GM19438 (cell line): ENCODE measurements around the gene TFE3.
A peak's percentile ranks its signal among the peaks of the same experiment; 100 is the strongest.

Experiments used
- ATAC-seq: cut with Tn5 transposase; IDR thresholded peaks from one replicate; pipeline ENCODE4 v1.9.1; 2021; ENCODE audit warnings: low read depth; ENCODE audit not compliant: unreplicated experiment

Gene TFE3

GRCh38 chrX:49043220-49043986, at the start of gene TFE3:
TFE3 (minus strand) TSS chrX:49043357; CDS start chrX:49043226, 131 bp downstream.
- ATAC-seq, result peak; percentile 82

GRCh38 chrX:49089553-49089952, 46.4 kb upstream of the TFE3 start:
- ATAC-seq, result no peak

GRCh38 chrX:49082271-49082871, 39.2 kb upstream of the TFE3 start:
- no peak for ATAC-seq

GRCh38 chrX:49079489-49080428, 36.6 kb upstream of the TFE3 start, which contains the start of gene WDR45:
WDR45 (minus strand) TSS chrX:49079887; CDS start chrX:49078095, 1,792 bp downstream.
- ATAC-seq, result peak; percentile 67

- ATAC-seq, result no peak
These were observed 34.8 kb upstream of the TFE3 start for GRCh38 chrX:49077941-49078340.

GRCh38 chrX:49075347-49075746, 32.2 kb upstream of the TFE3 start:
- ATAC-seq, result no peak

GRCh38 chrX:49073601-49074575, 30.7 kb upstream of the TFE3 start, which contains the start of gene PRAF2:
PRAF2 (minus strand) TSS chrX:49074002; CDS start chrX:49073987, 15 bp downstream.
- peak; percentile 83 for ATAC-seq

GRCh38 chrX:49072712-49073095, 29.5 kb upstream of the TFE3 start:
- no peak for ATAC-seq

GRCh38 chrX:49071877-49072711, 28.9 kb upstream of the TFE3 start:
- no peak for ATAC-seq

- no peak for ATAC-seq
These were observed 27.8 kb upstream of the TFE3 start for GRCh38 chrX:49070988-49071387.

GRCh38 chrX:49069038-49069437, 25.9 kb upstream of the TFE3 start:
- no peak for ATAC-seq

- ATAC-seq, result no peak
These were observed 24.3 kb upstream of the TFE3 start for GRCh38 chrX:49067285-49068120.

- no peak for ATAC-seq
These were observed 23.5 kb upstream of the TFE3 start for GRCh38 chrX:49066690-49067089.

GRCh38 chrX:49066278-49066677, 23.1 kb upstream of the TFE3 start:
- no peak for ATAC-seq

GRCh38 chrX:49064735-49065134, 21.6 kb upstream of the TFE3 start:
- no peak for ATAC-seq

GRCh38 chrX:49064303-49064702, 21.1 kb upstream of the TFE3 start:
- no peak for ATAC-seq

- ATAC-seq, result no peak
These were observed 20.6 kb upstream of the TFE3 start for GRCh38 chrX:49063715-49064114.

- ATAC-seq, result no peak
These were observed 18.8 kb upstream of the TFE3 start for GRCh38 chrX:49061916-49062315.
